ENCODE data around the gene WDFY1. TPM values are rescaled to one million over a fixed set of nuclear protein-coding genes. Genes with fewer than 3 reads are reported as not detected.

WDFY1 gene
- total RNA-seq, 1 experiment from 2014 or later: 44.7 TPM

DNA sequence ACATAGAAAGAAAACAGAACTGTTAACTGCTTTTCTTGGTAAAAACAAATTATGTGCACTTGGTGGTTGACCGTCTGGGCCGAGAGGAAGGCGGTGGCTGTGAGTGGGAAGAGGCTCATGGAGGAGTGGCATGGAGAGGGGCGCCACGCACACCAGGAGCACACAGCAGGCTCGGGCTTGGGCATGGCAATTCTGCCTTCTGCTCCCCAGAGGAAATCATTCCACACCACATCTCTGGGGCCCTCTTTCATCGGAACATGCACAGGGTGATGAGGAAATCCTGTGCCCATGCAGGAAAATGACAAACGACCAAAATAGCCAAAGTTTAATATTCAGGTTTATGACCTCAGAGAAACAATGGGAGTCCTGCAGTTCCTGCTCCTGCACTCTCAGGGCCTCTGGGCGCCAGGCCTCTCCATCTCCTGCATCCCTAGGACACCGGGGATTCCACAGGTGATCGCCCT, 26.4 kb downstream of the WDFY1 start:
- intact Hi-C loops (cut with micrococcal nuclease): no loop called here
- Histone ChIP-seq H3K79me2 (ENCODE audit: insufficient read depth, low read length) (peaks cover 42% of the 10 kb centered on the region), H3K9me3 (ENCODE audit: control insufficient read depth in 1 of 2, insufficient read depth in 1 of 2, low read depth in 1 of 2, low read length in 2 of 2) (no peaks in the 10 kb centered on the region), H3K27ac (ENCODE audit: low read depth, low read length) (no peak overlapping the region), H3K4me1 (ENCODE audit: control insufficient read depth in 1 of 2, insufficient read depth in 2 of 2, low read length in 2 of 2) (no peaks in the 10 kb centered on the region), H3K9me2 (ENCODE audit: insufficient read depth) (no peaks in the 10 kb centered on the region), H3K36me3 (ENCODE audit: control insufficient read depth in 1 of 2, insufficient read depth in 2 of 2, low read length in 2 of 2) (0 out of 4 replicates have a peak, but pooled peaks cover 3 to 4% of the 10 kb centered on the region in 2 experiments), H4K20me1 (ENCODE audit: insufficient read depth) (0 out of 2 replicates have a peak, but pooled peaks cover 4% of the 10 kb centered on the region), H3K27me3 (ENCODE audit: insufficient read depth, low read length) (no peaks in the 10 kb centered on the region), H3K9ac (ENCODE audit: low read length) (no peak overlapping the region), H3K4me2 (ENCODE audit: low read length) (no peak overlapping the region), H2AFZ (ENCODE audit: low read depth, low read length, poor library complexity, severe bottlenecking) (no peak overlapping the region), H3K4me3 (replicated peaks in 1 of 2; ENCODE audit: low read depth in 1 of 2, low read length in 2 of 2) (no peak overlapping the region)
- TF ChIP-seq SIN3A (IDR thresholded peaks at IDR 0.05; ENCODE audit: low read depth) (no peak), CEBPB (IDR thresholded peaks at IDR 0.05; ENCODE audit: low read depth) (no peak)
- ChIA-PET RAD21 (ENCODE audit: low non-redundant PET in 1 of 2, low total read pairs in 2 of 2, uncharacterized antibody in 2 of 2, unreplicated experiment in 2 of 2) (no interaction called here), CTCF (no interaction called here), POLR2A (no interaction called here)
- BruUV-seq (replicated peaks): no TSS peak
- ATAC-seq: no peak
- no peak for DNase-seq (ENCODE audit: low read depth, low spot score)

DNA sequence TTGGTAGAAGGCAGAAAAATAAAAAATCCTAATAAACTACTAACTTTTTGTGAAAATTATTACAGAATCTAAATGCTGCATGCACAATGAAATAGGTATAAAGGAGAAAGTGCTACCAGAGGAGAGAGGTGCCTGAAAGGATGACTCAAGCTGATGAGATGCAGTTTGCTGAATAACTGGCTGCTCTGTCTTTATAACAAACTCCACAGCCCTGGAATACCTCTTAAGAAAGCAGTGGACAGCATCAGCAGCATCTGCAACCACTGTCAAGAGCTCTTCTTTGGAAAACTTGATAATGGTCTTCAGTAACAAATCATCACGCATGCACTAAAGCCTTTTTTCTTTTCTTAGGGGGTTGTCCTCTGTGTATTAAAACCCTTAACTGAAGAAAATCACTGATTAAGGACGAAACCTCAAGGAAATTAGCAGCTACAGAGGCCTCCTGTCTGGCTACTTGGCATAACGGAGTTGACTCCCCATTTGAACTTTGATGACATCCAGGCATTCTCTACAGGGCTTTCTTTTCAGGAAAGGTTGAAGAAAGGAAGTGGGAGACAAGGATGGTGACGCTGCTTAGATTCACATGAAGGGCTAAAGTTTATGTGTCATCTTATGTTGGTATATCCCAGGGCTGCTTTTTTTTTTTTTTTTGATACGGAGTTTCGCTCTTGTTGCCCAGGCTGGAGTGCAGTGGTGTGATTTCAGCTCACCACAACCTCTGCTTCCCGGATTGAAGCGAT, 28.8 kb downstream of the WDFY1 start:
- no peaks in the 10 kb centered on the region for H3K9me3 ChIP-seq (ENCODE audit: control insufficient read depth in 1 of 2, insufficient read depth in 1 of 2, low read depth in 1 of 2, low read length in 2 of 2)
- no peaks in the 10 kb centered on the region for H3K4me1 ChIP-seq (ENCODE audit: control insufficient read depth in 1 of 2, insufficient read depth in 2 of 2, low read length in 2 of 2)
- peaks cover 24% of the 10 kb centered on the region for H3K79me2 ChIP-seq (ENCODE audit: insufficient read depth, low read length)
- no peak for DNase-seq (ENCODE audit: low read depth, low spot score)
- H3K27me3 ChIP-seq (ENCODE audit: insufficient read depth, low read length): no peaks in the 10 kb centered on the region
- H2AFZ ChIP-seq (ENCODE audit: low read depth, low read length, poor library complexity, severe bottlenecking): no peak overlapping the region
- H3K9ac ChIP-seq (ENCODE audit: low read length): no peak overlapping the region
- H3K4me3 ChIP-seq (replicated peaks in 1 of 2; ENCODE audit: low read depth in 1 of 2, low read length in 2 of 2): no peak overlapping the region
- peaks cover 3 to 6% of the 10 kb centered on the region in 2 experiments; a peak in 2 of 4 replicates for H3K36me3 ChIP-seq (ENCODE audit: control insufficient read depth in 1 of 2, insufficient read depth in 2 of 2, low read length in 2 of 2)
- no peak for ATAC-seq
- H3K9me2 ChIP-seq (ENCODE audit: insufficient read depth): no peaks in the 10 kb centered on the region
- no peak overlapping the region for H3K4me2 ChIP-seq (ENCODE audit: low read length)
- no peak overlapping the region for H3K27ac ChIP-seq (ENCODE audit: low read depth, low read length)
- ChIA-PET RAD21 (ENCODE audit: low non-redundant PET in 1 of 2, low total read pairs in 2 of 2, uncharacterized antibody in 2 of 2, unreplicated experiment in 2 of 2) (no interaction called here), POLR2A (no interaction called here), CTCF (no interaction called here)
- TSS peak; percentile 15 for BruUV-seq (replicated peaks)
- H4K20me1 ChIP-seq (ENCODE audit: insufficient read depth): no peaks in the 10 kb centered on the region
- intact Hi-C loops (cut with micrococcal nuclease): no loop called here
- TF ChIP-seq CBX3 (IDR thresholded peaks at IDR 0.05; ENCODE audit: low read depth): no peak
- no peak for TF ChIP-seq ELF1 (IDR thresholded peaks at IDR 0.05; ENCODE audit: borderline replicate concordance, low read depth)
- no peak for TF ChIP-seq JUND (IDR thresholded peaks at IDR 0.05)

Measured in HCT116 (cell line).